Sciatic nerve (tissue), 2 donors: ENCODE results near the gene APOH. TPM values are rescaled to one million over a fixed set of nuclear protein-coding genes. Genes with fewer than 3 reads are reported as not detected.

Experiments
- ATAC-seq: fragments of 200-7000 bp; cut with Tn5 transposase; one replicate; pipeline ENCODE4 v1.9.1; 2020; ENCODE audit warnings: mild to moderate bottlenecking, moderate library complexity
- DNase-seq: peaks from one replicate; pipeline ENCODE4 v3.0.0-alpha.2; 2020; ENCODE audit warnings: low spot score
- intact Hi-C: fragments of 100-400 bp; cut with DNase I; formaldehyde crosslinking; loops from one replicate; pipeline ENCODE4 v1.14.2; 2022
- total RNA-seq: library from RNA; stranded (reverse); fragmentation: NEBNext Ultra II Directional; extraction: Animal tissue kit (Norgen Biotek cat#: 25700); gene quantifications from one replicate; pipeline ENCODE4 v1.2.1, GENCODE V29; 2021
- donor health status: DM: no; HTN: no; CAD: no.
- donor health status: DM: no; HTN: no; CAD: no.

Gene APOH
- total RNA-seq, 1 donor from 2014 or later: not detected

GRCh38 chr17:66240630-66241029 lies 11.4 kb upstream of the APOH start:
- no peak for ATAC-seq
- intact Hi-C loops: no loop called here
- no peak for DNase-seq

- DNase-seq (no peak), ATAC-seq (no peak)
- intact Hi-C loops: no loop called here
These were observed 10.8 kb upstream of the APOH start for GRCh38 chr17:66240013-66240412.

GRCh38 chr17:66235377-66235994 lies 6.3 kb upstream of the APOH start:
- DNase-seq (no peak), ATAC-seq (no peak)
- intact Hi-C loops: no loop called here

GRCh38 chr17:66234611-66235010 lies 5.4 kb upstream of the APOH start:
- no peak for DNase-seq
- no peak for ATAC-seq
- intact Hi-C loops: no loop called here

- DNase-seq (no peak), ATAC-seq (no peak)
- intact Hi-C loops: no loop called here
These were observed 4.0 kb upstream of the APOH start for GRCh38 chr17:66233023-66233753.

- ATAC-seq (no peak), DNase-seq (no peak)
- intact Hi-C loops: no loop called here
These were observed 1.8 kb upstream of the APOH start for GRCh38 chr17:66230922-66231591.

- ATAC-seq: no peak
- intact Hi-C loops: no loop called here
- DNase-seq: no peak
These were observed 746 bp upstream of the APOH start for GRCh38 chr17:66229783-66230538.

- no peak for ATAC-seq
- DNase-seq: no peak
- intact Hi-C loops: no loop called here
These were observed 1.8 kb downstream of the APOH start for GRCh38 chr17:66227212-66228045.

- no peak for DNase-seq
- intact Hi-C loops: no loop called here
- ATAC-seq: no peak
These were observed 6.3 kb downstream of the APOH start for GRCh38 chr17:66222798-66223350.

GRCh38 chr17:66221755-66222530 lies 7.3 kb downstream of the APOH start:
- DNase-seq (no peak), ATAC-seq (no peak)
- intact Hi-C loops: no loop called here

GRCh38 chr17:66221343-66221742 lies 7.9 kb downstream of the APOH start:
- ATAC-seq: no peak
- intact Hi-C loops: no loop called here
- no peak for DNase-seq

GRCh38 chr17:66220079-66220835 lies 9.0 kb downstream of the APOH start:
- no peak for ATAC-seq
- intact Hi-C loops: no loop called here
- no peak for DNase-seq

GRCh38 chr17:66215529-66215911 lies 13.7 kb downstream of the APOH start:
- intact Hi-C loops: no loop called here
- DNase-seq: no peak

GRCh38 chr17:66214884-66215528 lies 14.2 kb downstream of the APOH start:
- intact Hi-C loops: no loop called here
- DNase-seq (no peak), ATAC-seq (no peak)

More at GRCh38 chr17:66215529-66215911, 13.7 kb downstream of the APOH start:
- no peak for ATAC-seq

GRCh38 chr17:66211047-66211810 lies 18.0 kb downstream of the APOH start:
- ATAC-seq (no peak), DNase-seq (no peak)
- intact Hi-C loops: no loop called here

GRCh38 chr17:66210208-66210574 lies 19.0 kb downstream of the APOH start:
- intact Hi-C loops: no loop called here
- ATAC-seq (no peak), DNase-seq (no peak)
